TTC549 (cell line): ENCODE measurements around the gene KCNK13.

ENCODE experiments used
- FAIRE-seq: peaks from 2 replicates; lab custom pipeline; 2012; peaks lifted over from hg19 to GRCh38; lab: Jason Lieb, UNC

Gene KCNK13

GRCh38 chr14:90132821-90133570, 71.2 kb downstream of the KCNK13 start:
- FAIRE-seq: no peak

- FAIRE-seq: no peak
These were observed 75.1 kb downstream of the KCNK13 start for GRCh38 chr14:90136904-90137303.

GRCh38 chr14:90137807-90138206, 76.0 kb downstream of the KCNK13 start:
- FAIRE-seq: no peak

DNA sequence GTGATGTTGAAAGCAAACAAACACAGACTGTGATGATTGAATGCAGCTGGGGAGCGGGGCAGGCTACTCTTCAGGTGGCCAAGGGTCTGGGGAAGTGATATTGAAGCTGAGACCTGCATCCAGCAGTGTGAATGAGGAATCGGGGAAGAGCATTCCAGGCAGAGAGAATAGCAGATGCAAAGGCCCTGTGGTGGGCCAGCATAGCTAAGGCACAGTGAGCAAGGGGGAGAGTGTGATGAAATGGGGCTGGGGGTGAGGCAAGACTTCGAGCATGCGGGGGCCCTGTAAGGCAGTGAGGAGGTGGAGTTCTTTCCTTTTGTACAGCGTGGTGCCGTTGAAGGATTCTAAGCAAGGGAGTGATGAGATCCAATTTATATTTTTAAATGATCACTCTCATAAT, 77.4 kb downstream of the KCNK13 start:
- no peak for FAIRE-seq

DNA sequence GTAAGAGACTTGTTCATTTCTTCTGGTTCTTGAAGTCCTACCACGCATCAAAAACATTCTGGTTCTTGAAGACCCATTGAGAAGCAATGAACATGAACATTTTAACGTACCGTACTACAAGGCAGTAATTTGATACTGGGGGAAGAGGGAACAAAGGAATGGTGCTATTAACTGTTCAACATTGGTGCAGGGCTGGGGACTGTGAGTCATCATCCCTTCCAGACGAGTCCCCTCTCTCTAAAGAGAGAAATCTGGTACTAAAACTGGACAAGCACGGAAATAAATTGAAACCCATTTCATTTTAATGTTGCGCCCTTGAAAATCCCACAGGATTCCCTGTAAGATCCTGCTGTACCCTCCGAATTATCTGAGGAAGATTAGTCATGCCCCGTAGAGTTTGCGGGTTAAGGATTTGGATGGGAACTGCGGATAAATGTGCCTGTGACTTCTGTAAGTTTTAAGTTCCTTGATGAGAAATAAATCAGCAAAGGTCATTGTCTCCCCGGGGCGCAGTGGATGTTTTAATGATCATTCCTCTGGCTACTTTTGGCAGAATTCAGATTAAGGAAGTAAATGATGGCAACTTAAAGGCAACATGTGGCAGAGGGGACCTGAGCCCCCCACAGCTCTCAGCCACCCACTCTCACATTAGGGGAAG, 78.6 kb downstream of the KCNK13 start:
- no peak for FAIRE-seq

DNA sequence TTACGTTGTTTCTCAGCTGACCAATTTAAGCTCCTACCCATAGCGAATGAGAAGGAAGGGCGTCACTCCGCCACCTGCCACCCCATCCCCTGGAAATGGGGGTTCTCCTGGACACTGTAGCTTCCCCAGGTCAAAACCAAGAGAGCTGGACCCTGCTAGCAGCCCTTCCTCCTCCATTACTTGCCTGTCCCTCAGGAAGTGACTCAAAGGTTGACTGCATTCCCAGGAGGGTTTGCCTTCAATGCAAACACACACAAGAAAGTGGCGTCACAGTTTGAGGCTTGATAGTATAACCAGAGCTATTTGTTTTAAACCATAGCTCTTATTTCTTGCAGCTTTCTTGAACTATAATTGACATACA, 79.1 kb downstream of the KCNK13 start:
- no peak for FAIRE-seq

DNA sequence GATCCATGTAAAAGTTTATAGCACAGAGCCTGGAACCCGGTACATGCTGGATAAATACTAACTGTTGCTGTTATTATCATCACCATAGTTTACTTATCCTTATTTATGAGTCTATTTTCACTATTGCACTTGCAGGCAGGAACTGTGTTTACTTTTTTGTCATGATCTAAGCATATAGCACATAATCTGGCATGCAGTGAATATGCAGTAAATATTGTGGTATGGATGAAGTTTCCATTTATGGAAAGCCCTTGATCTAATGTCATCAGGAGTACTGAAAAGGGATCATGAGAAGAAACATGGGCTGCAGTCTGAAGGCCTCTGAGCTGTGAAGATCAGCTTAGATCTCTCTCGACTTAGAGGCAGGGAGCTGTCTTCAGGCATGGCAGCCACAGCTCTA, 91.6 kb downstream of the KCNK13 start:
- no peak for FAIRE-seq

DNA sequence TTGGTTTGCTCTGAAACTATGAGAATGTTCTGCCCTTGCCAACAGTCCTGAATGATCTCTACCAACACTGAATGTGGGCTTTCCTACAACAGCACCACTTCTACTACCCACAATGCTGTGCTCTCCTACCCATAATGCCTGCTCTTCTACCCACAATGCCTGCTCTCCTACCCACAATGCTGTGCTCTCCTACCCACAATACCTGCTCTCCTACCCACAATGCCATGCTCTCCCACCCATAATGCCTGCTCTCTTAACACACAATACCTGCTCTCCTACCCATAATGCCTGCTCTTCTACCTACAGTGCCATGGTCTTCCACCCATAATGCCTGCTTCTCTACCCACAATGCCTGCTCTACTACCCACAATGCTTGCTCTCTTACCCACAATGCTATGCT, 92.3 kb downstream of the KCNK13 start:
- no peak for FAIRE-seq

GRCh38 chr14:90159146-90159545, 97.4 kb downstream of the KCNK13 start:
- FAIRE-seq: no peak

DNA sequence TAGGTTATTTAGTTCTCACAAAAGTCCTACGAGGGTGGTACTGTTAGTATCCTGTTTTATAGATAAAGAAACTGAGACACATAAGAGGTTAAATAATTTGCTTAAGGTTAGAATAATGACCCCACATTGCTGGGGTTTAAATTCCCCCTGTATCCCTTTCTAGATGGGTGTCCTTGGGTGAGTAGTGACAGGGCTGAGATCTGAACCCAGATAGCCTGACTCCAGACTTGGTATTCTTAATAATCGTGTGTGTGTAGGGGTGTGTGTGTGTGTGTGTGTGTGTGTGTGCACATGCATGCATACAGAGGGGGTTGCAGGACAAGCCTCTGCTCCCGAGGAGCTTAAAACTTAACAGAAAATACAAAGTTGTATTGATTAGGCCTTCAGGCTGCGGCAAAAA, 97.9 kb downstream of the KCNK13 start:
- no peak for FAIRE-seq

GRCh38 chr14:90161129-90161528, 99.3 kb downstream of the KCNK13 start:
- no peak for FAIRE-seq

DNA sequence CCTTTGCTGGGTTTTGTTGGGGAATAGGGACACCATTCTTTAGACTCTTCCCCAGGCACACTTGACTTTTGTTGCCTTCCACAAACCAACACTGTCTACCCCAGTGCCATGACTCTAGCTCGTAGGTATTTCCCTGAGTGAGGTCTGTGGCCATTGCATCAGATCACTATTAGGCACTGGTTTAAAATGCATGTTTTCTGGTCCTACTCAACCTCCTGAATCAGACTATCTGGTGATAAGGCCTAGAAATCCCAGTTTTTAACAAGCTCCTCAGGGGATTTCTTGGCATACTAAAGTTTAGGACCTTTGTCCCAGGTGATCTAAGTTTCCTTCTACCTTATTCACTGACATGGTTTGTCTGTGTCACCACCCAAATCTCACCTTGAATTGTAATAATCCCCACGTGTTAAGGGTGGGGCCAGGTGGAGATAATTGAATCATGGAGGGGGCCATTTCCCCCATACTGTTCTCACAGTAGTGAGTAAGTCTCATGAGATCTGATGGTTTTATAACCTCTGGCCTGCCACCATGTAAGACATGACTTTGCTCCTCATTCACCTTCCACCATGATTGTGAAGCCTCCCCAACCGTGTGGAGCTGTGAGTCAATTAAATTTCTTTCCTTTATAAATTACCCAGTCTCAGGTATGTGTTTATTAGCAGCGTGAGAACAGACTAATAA, 106.8 kb downstream of the KCNK13 start:
- FAIRE-seq: no peak

DNA sequence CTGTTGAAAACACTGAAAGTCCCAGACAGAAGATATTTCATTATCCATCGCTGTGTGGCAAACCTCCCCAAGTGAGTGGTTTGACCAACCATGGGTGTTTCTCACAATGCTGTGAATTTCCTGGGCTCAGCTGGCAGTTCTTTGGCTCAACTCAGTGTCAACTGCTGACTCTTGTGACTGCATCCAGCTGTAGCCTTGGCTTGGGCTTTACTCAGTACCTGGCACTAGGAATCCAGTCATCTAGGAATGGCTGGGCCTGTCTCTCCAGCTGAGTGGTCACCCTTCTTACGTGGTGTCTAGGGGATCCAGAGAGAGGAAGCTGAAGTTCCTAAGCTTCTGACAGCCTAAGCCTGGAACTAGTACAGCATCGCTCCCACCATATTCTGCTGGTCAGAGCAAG, 113.8 kb downstream of the KCNK13 start:
- FAIRE-seq: no peak

- no peak for FAIRE-seq
These were observed 115.9 kb downstream of the KCNK13 start for GRCh38 chr14:90177539-90178189.

GRCh38 chr14:90179357-90179756, 117.6 kb downstream of the KCNK13 start:
- FAIRE-seq: no peak

- no peak for FAIRE-seq
These were observed 118.3 kb downstream of the KCNK13 start for GRCh38 chr14:90179809-90180779.

- no peak for FAIRE-seq
These were observed 122.3 kb downstream of the KCNK13 start for GRCh38 chr14:90184094-90184493.

GRCh38 chr14:90184571-90185266, 122.9 kb downstream of the KCNK13 start:
- FAIRE-seq: no peak

GRCh38 chr14:90188588-90188987, 126.8 kb downstream of the KCNK13 start:
- FAIRE-seq: no peak

GRCh38 chr14:90191154-90191553, 129.4 kb downstream of the KCNK13 start:
- no peak for FAIRE-seq

GRCh38 chr14:90191585-90191984, 129.8 kb downstream of the KCNK13 start:
- FAIRE-seq: no peak
